H1 (cell line): ENCODE data around the gene DECR2. TPM values are rescaled to one million over a fixed set of nuclear protein-coding genes. Genes with fewer than 3 reads are reported as not detected.

Experiments used
- CTCF ChIA-PET: fragments of 300-600 bp; sonication (Branson Sonifier 250); formaldehyde crosslinking; loops from one replicate; lab custom pipeline; 2021; ENCODE audit not compliant: partially characterized antibody; lab: Charles Lee
- POLR2A ChIA-PET: fragments of 300-600 bp; sonication (Branson Sonifier 250); formaldehyde crosslinking; loops from one replicate; lab custom pipeline; 2021; ENCODE audit warnings: inconsistent platforms; ENCODE audit not compliant: partially characterized antibody; lab: Charles Lee
- DNase-seq, 2 experiments: peaks; one replicate each; pipeline versions ENCODE4 v3.0.0 to v3.0.0-alpha.2; 2010 to 2022; ENCODE audit warnings: low spot score in 2 of 2, low read depth in 1 of 2, mixed read lengths in 1 of 2
- FAIRE-seq: peaks from 2 replicates; lab custom pipeline; 2011; peaks lifted over from hg19 to GRCh38; lab: Jason Lieb, UNC
- H2AFZ ChIP-seq: 2 replicates; pipeline ENCODE4 v1.8.1; 2012; ENCODE audit warnings: low read length, inconsistent platforms
- H2AK5ac ChIP-seq: 2 replicates; pipeline ENCODE4 v1.6.1; 2013; ENCODE audit warnings: low read depth, low read length
- H2BK120ac ChIP-seq: replicated peaks from 2 replicates; pipeline ENCODE3; 2013; ENCODE audit warnings: low read depth, low read length, inconsistent platforms
- H2BK12ac ChIP-seq: 2 replicates; pipeline ENCODE4 v1.6.1; 2013; ENCODE audit warnings: low read depth, low read length
- H2BK15ac ChIP-seq: 2 replicates; pipeline ENCODE4 v1.6.1; 2013; ENCODE audit warnings: low read length
- H2BK20ac ChIP-seq: 2 replicates; pipeline ENCODE4 v1.6.1; 2013; ENCODE audit warnings: low read length
- H2BK5ac ChIP-seq: 2 replicates; pipeline ENCODE4 v1.6.1; 2013; ENCODE audit warnings: low read depth, low read length
- H3K14ac ChIP-seq: 2 replicates; pipeline ENCODE4 v1.6.1; 2013; ENCODE audit warnings: inconsistent platforms; ENCODE audit not compliant: insufficient read length
- H3K18ac ChIP-seq: 2 replicates; pipeline ENCODE4 v1.6.1; 2013; ENCODE audit warnings: low read length; ENCODE audit errors: extremely low read depth
- H3K23ac ChIP-seq: 2 replicates; pipeline ENCODE4 v1.6.1; 2013; ENCODE audit warnings: inconsistent platforms; ENCODE audit not compliant: insufficient read length
- H3K23me2 ChIP-seq: 2 replicates; pipeline ENCODE4 v1.6.1; 2013; ENCODE audit warnings: low read depth, low read length
- H3K27ac ChIP-seq: 2 replicates; pipeline ENCODE4 v1.6.1; 2011; ENCODE audit warnings: low read depth, low read length, inconsistent platforms
- H3K27me3 ChIP-seq, 4 experiments: replicated peaks in 1 of 4; 1 replicate in 1 of 4; 2 replicates in 3 of 4; pipeline versions ENCODE4 v1.6.1 to v1.8.1; 2011 to 2013; ENCODE audit warnings: low read length in 3 of 4, mild to moderate bottlenecking in 3 of 4, inconsistent platforms in 2 of 4, mixed read lengths in 2 of 4, moderate library complexity in 1 of 4; ENCODE audit not compliant: control insufficient read depth in 3 of 4, insufficient read depth in 3 of 4; ENCODE audit errors: extremely low read depth in 1 of 4
- H3K36me3 ChIP-seq, 4 experiments: 2 replicates each; pipeline versions ENCODE4 v1.6.1 to v1.8.1; 2011 to 2013; ENCODE audit warnings: mild to moderate bottlenecking in 4 of 4, low read length in 3 of 4, moderate library complexity in 2 of 4, control low read depth in 1 of 4, inconsistent platforms in 1 of 4; ENCODE audit not compliant: insufficient read depth in 4 of 4, control insufficient read depth in 2 of 4
- H3K4ac ChIP-seq: replicated peaks from 2 replicates; pipeline ENCODE3; 2013; ENCODE audit warnings: low read length, low read depth, mixed read lengths, inconsistent platforms; ENCODE audit not compliant: insufficient read length
- H3K4me1 ChIP-seq, 4 experiments: replicated peaks in 1 of 4; 1 replicate in 1 of 4; 2 replicates in 3 of 4; pipeline versions ENCODE4 v1.6.1 to v1.8.1; 2011 to 2013; ENCODE audit warnings: low read length in 3 of 4, inconsistent platforms in 2 of 4, mixed read lengths in 1 of 4; ENCODE audit not compliant: insufficient read depth in 4 of 4, control insufficient read depth in 3 of 4
- H3K4me2 ChIP-seq, 2 experiments: 2 replicates each; pipeline versions ENCODE4 v1.6.1 to v1.8.1; 2011 to 2013; ENCODE audit warnings: low read depth in 2 of 2, low read length in 2 of 2, control low read depth in 1 of 2, inconsistent platforms in 1 of 2, mild to moderate bottlenecking in 1 of 2; ENCODE audit not compliant: insufficient read depth in 1 of 2
- H3K4me3 ChIP-seq, 4 experiments: fragments of 200-600, 300-600 bp in 1 of 4; sonication (generic), shearing (Covaris generic), sonication (Bioruptor Twin) in 1 of 4; 2 replicates each; pipeline versions ENCODE4 v1.5.1 to v1.8.1; 2011 to 2016; ENCODE audit warnings: low read length in 4 of 4, low read depth in 3 of 4, control low read depth in 2 of 4, inconsistent platforms in 2 of 4, mild to moderate bottlenecking in 2 of 4, mixed read lengths in 1 of 4, moderate library complexity in 1 of 4; ENCODE audit not compliant: insufficient read depth in 2 of 4; ENCODE audit errors: extremely low read depth in 1 of 4
- H3K56ac ChIP-seq: replicated peaks from 2 replicates; pipeline ENCODE3; 2013; ENCODE audit warnings: low read depth, mild to moderate bottlenecking, mixed read lengths, low read length, inconsistent platforms; ENCODE audit not compliant: insufficient read length
- H3K79me1 ChIP-seq: 2 replicates; pipeline ENCODE4 v1.6.1; 2013; ENCODE audit warnings: low read depth, low read length, control low read depth
- H3K79me2 ChIP-seq, 2 experiments: 2 replicates each; pipeline versions ENCODE4 v1.6.1 to v1.8.1; 2012 to 2013; ENCODE audit warnings: low read length in 2 of 2, mild to moderate bottlenecking in 2 of 2, inconsistent platforms in 1 of 2; ENCODE audit not compliant: insufficient read depth in 2 of 2, control insufficient read depth in 1 of 2
- H3K9ac ChIP-seq, 4 experiments: replicated peaks in 1 of 4; 1 replicate in 1 of 4; 2 replicates in 3 of 4; pipeline versions ENCODE4 v1.6.1 to v1.8.1; 2011 to 2013; ENCODE audit warnings: low read depth in 3 of 4, low read length in 3 of 4, control low read depth in 2 of 4, mild to moderate bottlenecking in 2 of 4, moderate library complexity in 2 of 4, inconsistent platforms in 1 of 4; ENCODE audit errors: extremely low read depth in 1 of 4
- H3K9me3 ChIP-seq, 2 experiments: 2 replicates each; pipeline versions ENCODE4 v1.6.1 to v1.8.1; 2012 to 2013; ENCODE audit warnings: mild to moderate bottlenecking in 2 of 2, moderate library complexity in 2 of 2, control low read depth in 1 of 2, inconsistent platforms in 1 of 2, low read depth in 1 of 2, low read length in 1 of 2, mixed read lengths in 1 of 2; ENCODE audit not compliant: insufficient read depth in 2 of 2
- H4K20me1 ChIP-seq, 2 experiments: replicated peaks in 1 of 2; 2 replicates each; pipeline versions ENCODE3 to v1.8.1; 2011 to 2013; ENCODE audit warnings: inconsistent platforms in 2 of 2, low read length in 2 of 2, mild to moderate bottlenecking in 1 of 2; ENCODE audit not compliant: insufficient read depth in 2 of 2, control insufficient read depth in 1 of 2
- H4K5ac ChIP-seq: 2 replicates; pipeline ENCODE4 v1.6.1; 2013; ENCODE audit warnings: low read length, low read depth, mixed read lengths, inconsistent platforms; ENCODE audit not compliant: insufficient read length
- H4K8ac ChIP-seq: 2 replicates; pipeline ENCODE4 v1.8.0; 2013; ENCODE audit warnings: mild to moderate bottlenecking, moderate library complexity, low read length, inconsistent platforms; ENCODE audit not compliant: insufficient read depth; ENCODE audit errors: extremely low read depth
- H4K91ac ChIP-seq: replicated peaks from 2 replicates; pipeline ENCODE3; 2013; ENCODE audit warnings: low read length, mixed read lengths, inconsistent platforms; ENCODE audit not compliant: insufficient read length
- BRCA1 ChIP-seq: IDR thresholded peaks from 2 replicates; pipeline ENCODE4 v1.6.1; 2012; ENCODE audit warnings: low read depth, low read length, improper control_type of control experiment
- CBX8 ChIP-seq: fragments of 300-800, 300-1000 bp; sonication (generic); IDR thresholded peaks from 2 replicates; pipeline ENCODE4 v1.7.1; 2016; ENCODE audit warnings: low read depth, low read length, borderline replicate concordance
- EGR1 ChIP-seq: IDR thresholded peaks from 2 replicates; pipeline ENCODE4 v1.6.1; 2011; ENCODE audit warnings: low read depth, low read length, borderline replicate concordance
- FOSL1 ChIP-seq: IDR thresholded peaks from 2 replicates; pipeline ENCODE4 v1.6.1; 2011; ENCODE audit warnings: mild to moderate bottlenecking, low read depth, low read length, moderate library complexity; ENCODE audit not compliant: insufficient read depth
- KDM5A ChIP-seq: fragments of 200-600 bp; IDR thresholded peaks from 2 replicates; pipeline ENCODE4 v1.7.1; 2012; ENCODE audit warnings: mild to moderate bottlenecking, low read length, inconsistent platforms, mixed read lengths
- YY1 ChIP-seq: IDR thresholded peaks from 2 replicates; pipeline ENCODE4 v1.6.1; 2011; ENCODE audit warnings: low read depth, mild to moderate bottlenecking, low read length
- WGBS, 2 experiments: shearing (Covaris generic) in 1 of 2; methylation state at CpG; one replicate each; pipeline versions ENCODE4 v1.1.6 to v1.1.7; 2013 to 2015; ENCODE audit warnings: low lambda C conversion rate in 2 of 2, mixed read lengths in 2 of 2, inconsistent platforms in 1 of 2, low coverage in 1 of 2, missing lambda C conversion rate in 1 of 2; ENCODE audit not compliant: insufficient replicate concordance in 2 of 2, insufficient coverage in 1 of 2, insufficient read length in 1 of 2; ENCODE audit errors: extremely low coverage in 1 of 2, missing lambda C conversion rate in 1 of 2; 5-methylcytosine and 5-hydroxymethylcytosine counted together
- polyA plus RNA-seq, 7 experiments: library from polyadenylated mRNA; depleted of rRNA in 3 of 7; stranded (reverse) in 5 of 7; unstranded in 2 of 7; fragments of >200 nt in 5 of 7; fragments of 200-250 nt in 2 of 7; gene quantifications; 1 replicate in 5 of 7; 2 replicates in 1 of 7; 4 replicates in 1 of 7; pipeline versions ENCODE4 v1.2.1 to v1.2.3, GENCODE V29; 2011 to 2013; ENCODE audit warnings: missing spikeins in 2 of 7, mixed read lengths in 2 of 7
- total RNA-seq: library from RNA; stranded (reverse); fragmentation: NEBNext Ultra II Directional; extraction: Animal tissue kit (Norgen Biotek cat#: 25700); gene quantifications from 2 replicates; pipeline ENCODE4 v1.2.1, GENCODE V29; 2021

The DECR2 gene
- total and polyA plus RNA-seq, 2 of the 8 experiments (the other 6 are each of a cell fraction or from before 2014, with no cell fraction given), result 28.2 to 39.9 TPM

GRCh38 chr16:375927-376816, 25.5 kb upstream of the DECR2 start:
- H3K9ac ChIP-seq, result no peak overlapping the region
- H3K27me3 ChIP-seq, result no peaks in the 10 kb centered on the region
- H2BK120ac ChIP-seq, result no peak overlapping the region
- no peak overlapping the region for H3K27ac ChIP-seq
- H3K23me2 ChIP-seq, result peaks cover 2% of the 10 kb centered on the region; the same call in 1 of the 2 replicates
- H3K36me3 ChIP-seq, result peaks cover 21 to 57% (median 29%) of the 10 kb centered on the region in 4 experiments
- H3K56ac ChIP-seq, result no peak overlapping the region
- no peaks in the 10 kb centered on the region for H3K9me3 ChIP-seq
- H3K18ac ChIP-seq, result no peak overlapping the region
- H2BK15ac ChIP-seq, result no peak overlapping the region
- H4K20me1 ChIP-seq, result peaks cover 18 to 45% of the 10 kb centered on the region in 2 experiments
- H3K4me2 ChIP-seq, result no peak overlapping the region
- no peak overlapping the region for H3K4me3 ChIP-seq
- H2AFZ ChIP-seq, result no peak overlapping the region
- ChIA-PET POLR2A (interaction anchor here (1.0 kb wide), 1 partner anchor 22 kb away, joined by 3 read pairs; no protein-coding TSS in a partner anchor), CTCF (interaction anchor here (0.8 to 1.6 kb wide), 4 partner anchors 26 to 171 kb away, joined by 3 to 4 read pairs (median 3); partner anchors contain the start of gene DECR2)
- no peak overlapping the region for H2BK20ac ChIP-seq
- no peak overlapping the region; the same call in none of the 2 replicates for H4K8ac ChIP-seq
- H4K91ac ChIP-seq, result no peak overlapping the region
- no peak overlapping the region for H2BK12ac ChIP-seq
- H3K79me2 ChIP-seq, result peaks cover 0 to 24% of the 10 kb centered on the region in 2 experiments; a peak in 2 of 4 replicates
- H3K14ac ChIP-seq, result no peak overlapping the region
- FAIRE-seq (no peak), DNase-seq (no peak)
- no peak overlapping the region for H2AK5ac ChIP-seq
- no peak overlapping the region for H4K5ac ChIP-seq
- TF ChIP-seq KDM5A (no peak), EGR1 (no peak), YY1 (no peak), BRCA1 (no peak), CBX8 (no peak), FOSL1 (no peak)
- WGBS, 2 experiments, result 96% methylated on average over 44 of the region's 44 CpGs; no CpG with 5 or more reads in 1 of the 2 experiments
- H3K4ac ChIP-seq, result no peak overlapping the region
- H3K79me1 ChIP-seq, result peaks cover 4% of the 10 kb centered on the region; the same call in 1 of the 2 replicates
- no peak overlapping the region for H2BK5ac ChIP-seq
- peaks cover 5 to 19% (median 11%) of the 10 kb centered on the region in 4 experiments for H3K4me1 ChIP-seq
- no peak overlapping the region for H3K23ac ChIP-seq
